Cardiac septum (tissue), 1 donor: ENCODE results near the gene PHTF2. TPM values are rescaled to one million over a fixed set of nuclear protein-coding genes. Genes with fewer than 3 reads are reported as not detected.

Experiments
- total RNA-seq: library from RNA; stranded (reverse); fragmentation: NEBNext Ultra II Directional; extraction: Animal tissue kit (Norgen Biotek cat#: 25700); gene quantifications from one replicate; pipeline ENCODE4 v1.2.1, GENCODE V29; 2021
- donor health status: DM: no; HTN: no; CAD: no.

The PHTF2 gene
- total RNA-seq, 1 donor from 2014 or later: 12.5 TPM

Other genes with a start within 250 kb of the PHTF2 start
- 9.4 TPM for gene RSBN1L, start 102.3 kb upstream of the PHTF2 start, total RNA-seq
- gene TMEM60, start 339 bp upstream of the PHTF2 start, total RNA-seq: 6.4 TPM